GM03348 (cell line): ENCODE results near the gene TRIM29.
A peak's percentile ranks its signal among the peaks of the same experiment; 100 is the strongest.
"Not testable (repeated sequence)": the region's sequence is repeated elsewhere in the genome, so short reads cannot be mapped to it uniquely, and the experiment has no call there.

Experiments used
- DNase-seq: peaks from one replicate; pipeline ENCODE4 v3.0.0; 2012; ENCODE audit warnings: low spot score

Gene TRIM29, protein sequence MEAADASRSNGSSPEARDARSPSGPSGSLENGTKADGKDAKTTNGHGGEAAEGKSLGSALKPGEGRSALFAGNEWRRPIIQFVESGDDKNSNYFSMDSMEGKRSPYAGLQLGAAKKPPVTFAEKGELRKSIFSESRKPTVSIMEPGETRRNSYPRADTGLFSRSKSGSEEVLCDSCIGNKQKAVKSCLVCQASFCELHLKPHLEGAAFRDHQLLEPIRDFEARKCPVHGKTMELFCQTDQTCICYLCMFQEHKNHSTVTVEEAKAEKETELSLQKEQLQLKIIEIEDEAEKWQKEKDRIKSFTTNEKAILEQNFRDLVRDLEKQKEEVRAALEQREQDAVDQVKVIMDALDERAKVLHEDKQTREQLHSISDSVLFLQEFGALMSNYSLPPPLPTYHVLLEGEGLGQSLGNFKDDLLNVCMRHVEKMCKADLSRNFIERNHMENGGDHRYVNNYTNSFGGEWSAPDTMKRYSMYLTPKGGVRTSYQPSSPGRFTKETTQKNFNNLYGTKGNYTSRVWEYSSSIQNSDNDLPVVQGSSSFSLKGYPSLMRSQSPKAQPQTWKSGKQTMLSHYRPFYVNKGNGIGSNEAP

DNA sequence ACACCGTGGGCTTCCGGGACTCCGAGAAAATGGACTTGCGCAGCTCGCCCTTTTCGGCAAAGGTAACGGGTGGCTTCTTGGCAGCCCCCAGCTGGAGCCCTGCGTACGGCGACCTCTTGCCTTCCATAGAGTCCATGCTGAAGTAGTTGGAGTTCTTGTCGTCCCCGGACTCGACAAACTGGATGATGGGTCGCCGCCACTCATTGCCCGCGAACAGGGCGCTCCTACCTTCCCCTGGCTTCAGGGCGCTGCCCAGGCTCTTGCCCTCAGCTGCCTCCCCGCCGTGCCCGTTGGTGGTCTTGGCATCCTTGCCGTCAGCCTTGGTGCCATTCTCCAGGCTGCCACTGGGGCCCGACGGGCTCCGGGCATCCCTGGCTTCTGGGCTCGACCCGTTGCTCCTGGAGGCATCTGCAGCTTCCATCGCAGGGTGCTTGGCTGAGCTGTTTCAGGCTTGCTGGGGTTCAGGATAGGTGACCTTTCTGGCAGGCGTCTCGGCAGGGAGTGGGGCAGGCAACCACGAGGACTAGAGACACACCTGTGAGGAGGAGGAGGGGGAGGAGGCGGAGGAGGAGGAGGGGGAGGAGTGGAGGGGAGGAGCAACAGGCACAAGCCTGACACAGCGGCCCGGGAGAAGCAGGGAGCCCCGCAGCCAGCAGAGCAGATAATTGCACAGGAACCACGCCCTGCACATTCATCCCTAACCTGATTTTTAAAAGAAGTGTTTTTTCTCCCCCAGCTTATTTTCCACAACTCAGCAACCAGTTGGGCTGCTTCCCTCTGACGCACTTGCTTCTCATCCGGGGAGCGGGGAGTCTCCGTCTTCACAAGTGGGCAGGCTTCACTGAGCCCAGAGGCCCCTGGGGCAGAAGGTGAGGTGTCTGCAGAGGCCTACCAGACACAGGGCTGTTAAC lies at the start of gene TRIM29:
TSS of gene TRIM29 (minus strand) at position 503 of the 911 bp plus-strand sequence. CDS start at position 421, 82 bp downstream.
- DNase-seq: peak; percentile 3

DNA sequence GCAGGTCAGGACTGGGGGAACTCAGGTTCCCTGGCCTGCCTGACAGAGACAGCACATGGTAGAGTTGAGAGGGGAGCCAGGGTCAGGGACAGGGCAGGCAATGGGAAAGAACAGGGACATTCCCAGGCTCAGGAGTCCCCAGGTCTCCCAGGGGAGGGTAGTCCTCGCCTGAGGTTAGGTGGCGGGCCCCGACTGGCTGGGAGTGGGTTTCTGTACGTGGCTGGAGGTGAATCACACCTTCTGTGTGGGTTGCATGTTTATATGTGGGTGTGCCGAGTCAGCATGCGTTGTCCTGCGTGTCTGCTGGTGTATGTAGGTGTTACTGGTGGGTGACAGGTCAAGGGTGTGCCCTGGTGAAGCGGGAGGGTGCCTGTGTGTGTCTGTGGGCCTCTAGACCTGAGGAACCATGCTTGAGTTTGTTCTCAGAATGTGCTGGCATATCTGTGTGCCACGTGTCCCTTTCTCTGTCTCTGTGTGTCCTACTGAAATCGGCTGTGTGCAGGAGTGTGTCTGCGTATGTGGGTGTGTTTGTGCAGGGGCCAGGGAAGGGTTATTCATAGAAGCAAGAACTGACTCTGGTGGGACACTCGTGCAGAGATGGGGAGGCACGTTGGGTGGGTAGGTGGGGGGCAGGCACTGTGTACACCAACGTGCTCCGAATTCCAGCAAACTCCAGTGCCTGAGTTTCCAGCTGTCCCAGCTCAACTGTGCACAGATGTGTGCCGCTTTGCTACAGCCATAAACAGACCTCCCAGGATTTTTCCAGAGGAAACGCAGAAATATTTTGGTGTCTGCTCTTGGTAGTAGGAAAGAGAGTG lies 49.1 kb upstream of the TRIM29 start:
- peak; percentile 48 for DNase-seq

DNA sequence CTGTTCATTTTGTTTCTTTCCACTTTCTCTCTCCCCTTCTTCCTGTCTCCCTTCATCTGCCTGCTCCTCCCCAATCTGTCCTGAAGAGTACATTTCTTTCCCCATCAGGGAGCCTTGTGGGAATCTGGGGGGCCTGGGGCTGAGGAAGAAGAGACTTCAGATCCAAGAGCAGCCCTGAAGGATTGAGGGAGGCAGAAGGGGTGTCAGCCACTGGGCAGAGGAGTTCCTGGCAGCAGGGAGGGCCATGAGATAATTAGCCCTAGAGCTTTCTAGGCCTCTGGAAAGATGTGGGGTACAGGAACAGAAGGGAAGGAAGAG lies 48.5 kb upstream of the TRIM29 start:
- no peak for DNase-seq

DNA sequence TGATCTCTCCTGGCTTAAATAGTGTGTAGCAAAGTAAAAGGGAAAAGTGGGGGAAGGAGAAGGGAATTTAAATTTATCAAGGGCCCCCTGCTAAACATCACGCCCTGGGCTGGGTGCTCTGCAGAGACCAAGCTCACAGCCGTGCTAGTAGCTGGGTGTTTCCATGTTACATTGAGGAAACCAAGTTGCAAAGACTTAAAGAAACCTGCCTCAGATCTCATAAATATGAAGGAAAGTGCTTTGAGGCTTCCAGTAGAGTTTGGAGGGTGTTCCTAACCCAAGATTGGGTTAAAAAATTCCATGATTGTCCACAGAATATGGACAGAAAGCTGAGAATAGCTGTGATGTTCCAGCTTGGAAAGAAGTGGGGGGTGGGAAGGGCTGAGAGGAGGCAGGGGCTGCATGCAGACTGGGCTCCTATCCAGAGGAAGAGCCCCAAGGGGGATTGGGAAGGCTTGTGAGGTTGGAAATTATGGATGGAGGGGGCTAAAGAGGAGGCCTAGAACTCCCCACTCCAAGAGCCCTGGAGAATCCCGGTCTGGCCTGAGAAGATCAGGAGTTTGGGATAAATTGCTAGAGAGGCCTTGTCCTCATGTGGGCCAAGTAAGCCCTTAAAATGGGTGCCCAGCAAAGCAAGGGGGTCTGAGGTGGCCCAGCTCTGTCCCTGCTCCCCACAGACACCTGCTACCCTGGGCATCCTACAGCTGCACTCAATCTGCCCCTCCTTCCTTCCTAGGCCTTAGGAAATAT lies 48.0 kb upstream of the TRIM29 start:
- DNase-seq: no peak

DNA sequence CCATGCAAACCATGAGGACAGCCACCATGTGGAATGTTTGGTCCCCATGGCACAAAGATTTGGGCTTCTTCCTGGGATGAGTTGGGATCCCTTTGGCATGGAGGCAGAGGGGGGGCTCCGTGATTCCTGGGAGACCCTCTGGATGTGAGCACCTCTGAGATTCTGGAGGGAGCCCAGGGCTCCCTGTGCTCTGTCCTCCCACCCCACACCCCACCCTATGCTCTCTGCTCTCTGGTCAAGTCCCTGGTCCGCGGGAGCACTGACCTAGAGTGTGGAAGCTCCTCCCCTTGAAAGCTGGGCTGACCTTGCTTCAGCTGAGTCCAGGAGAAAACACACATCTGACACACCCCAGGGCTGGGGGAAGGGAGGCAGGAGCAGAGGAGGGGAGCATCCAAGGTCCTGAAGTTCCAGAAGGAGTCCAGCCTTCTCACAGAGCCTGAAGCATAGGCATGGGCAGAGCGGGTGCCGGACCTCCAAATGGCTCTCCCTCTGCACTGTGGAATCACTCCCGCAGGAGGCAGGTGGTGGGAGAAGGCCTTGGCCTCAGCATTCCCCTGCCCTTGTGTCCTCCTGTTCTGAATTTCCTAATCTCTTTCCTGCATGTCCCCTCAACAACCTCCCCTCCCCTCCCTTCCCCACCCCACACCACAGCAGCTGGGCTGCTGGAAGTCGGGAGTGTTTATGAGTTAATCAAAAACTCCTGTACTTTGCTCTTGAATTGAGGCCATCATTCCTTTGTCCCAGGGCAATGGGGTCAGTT lies 47.2 kb upstream of the TRIM29 start:
- peak; percentile 56 for DNase-seq

DNA sequence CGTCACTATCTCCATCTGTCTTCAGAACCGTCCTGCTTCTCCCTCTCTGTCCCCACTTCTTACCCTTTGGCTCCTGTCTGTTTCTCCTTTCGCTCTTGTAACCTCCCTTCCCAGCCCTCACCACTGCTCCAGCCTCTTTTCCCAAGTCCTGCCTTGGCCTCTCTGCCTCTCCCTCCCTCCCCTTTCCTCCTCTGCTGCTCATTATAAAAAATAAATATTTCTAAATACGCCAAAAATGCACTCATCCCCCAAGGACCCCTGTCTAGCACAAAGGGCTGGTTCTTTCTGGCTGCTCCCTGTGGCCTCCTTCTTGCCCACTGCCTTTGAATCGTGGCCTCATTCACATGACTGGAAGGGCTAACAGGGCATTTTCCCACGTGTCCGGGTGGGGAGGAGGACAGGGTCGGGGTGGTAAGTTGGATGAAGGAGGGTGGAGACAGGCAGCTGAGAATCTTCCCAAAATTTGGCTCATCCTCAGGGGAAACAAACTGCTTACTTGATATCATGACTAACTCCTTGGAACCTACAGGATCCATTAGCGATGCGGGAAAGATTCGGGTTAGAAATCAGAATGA lies 46.5 kb upstream of the TRIM29 start:
- no peak for DNase-seq

DNA sequence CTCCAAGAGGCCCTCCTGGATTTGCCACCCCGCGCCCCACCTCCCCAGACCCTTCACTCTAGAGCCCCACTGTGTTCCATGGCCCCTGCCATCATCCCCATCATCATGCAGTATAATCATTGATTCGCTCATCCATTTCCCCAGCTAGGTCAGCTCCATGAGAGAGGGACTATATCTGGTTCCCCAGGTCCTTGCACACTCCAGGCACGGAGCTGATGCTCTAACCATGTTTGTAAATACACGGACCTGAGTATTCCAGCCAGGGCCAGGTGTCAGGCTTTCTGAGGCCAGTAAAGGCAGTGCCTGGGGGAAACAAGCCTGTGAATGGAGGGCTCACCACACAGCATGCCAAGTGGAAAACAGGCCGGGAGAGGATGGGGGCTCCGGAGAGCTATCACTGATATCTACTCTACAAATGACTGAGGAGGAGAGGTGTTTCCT lies 45.8 kb upstream of the TRIM29 start:
- DNase-seq: no peak

DNA sequence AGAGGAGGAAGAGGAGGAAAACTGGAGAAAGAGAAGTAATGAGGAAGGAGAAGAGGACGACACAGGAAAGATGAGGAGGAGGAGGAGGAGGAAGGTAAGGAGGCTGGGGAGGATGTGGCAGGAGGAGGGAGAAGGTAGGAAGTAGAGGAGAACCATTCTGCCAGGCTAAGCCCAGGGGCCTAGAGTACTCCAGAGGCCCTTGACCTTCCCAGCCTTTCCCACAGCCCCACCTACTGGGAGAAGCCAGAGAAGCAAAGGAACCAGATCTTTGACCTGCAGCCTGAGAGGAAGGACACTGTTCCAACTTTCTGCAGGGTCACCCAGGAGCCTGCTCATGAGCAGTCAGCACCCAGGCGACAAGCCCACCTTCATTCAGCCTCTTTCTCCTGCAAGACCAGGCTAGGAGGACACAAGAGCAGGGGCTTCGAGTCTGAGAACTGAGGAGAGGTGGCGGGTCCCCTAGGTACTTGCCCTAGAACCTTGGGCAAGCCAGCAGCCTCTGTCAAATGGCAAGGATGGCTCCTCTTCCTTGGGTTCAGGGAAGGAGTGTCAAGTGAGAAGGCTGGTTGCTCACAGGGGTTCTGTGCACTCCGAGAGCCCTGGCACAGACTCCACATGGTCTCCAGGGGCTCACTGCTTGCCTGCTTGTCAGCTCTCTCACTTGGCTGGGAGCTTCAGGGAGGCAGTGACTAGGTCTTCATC lies 45.0 kb upstream of the TRIM29 start:
- no peak for DNase-seq

DNA sequence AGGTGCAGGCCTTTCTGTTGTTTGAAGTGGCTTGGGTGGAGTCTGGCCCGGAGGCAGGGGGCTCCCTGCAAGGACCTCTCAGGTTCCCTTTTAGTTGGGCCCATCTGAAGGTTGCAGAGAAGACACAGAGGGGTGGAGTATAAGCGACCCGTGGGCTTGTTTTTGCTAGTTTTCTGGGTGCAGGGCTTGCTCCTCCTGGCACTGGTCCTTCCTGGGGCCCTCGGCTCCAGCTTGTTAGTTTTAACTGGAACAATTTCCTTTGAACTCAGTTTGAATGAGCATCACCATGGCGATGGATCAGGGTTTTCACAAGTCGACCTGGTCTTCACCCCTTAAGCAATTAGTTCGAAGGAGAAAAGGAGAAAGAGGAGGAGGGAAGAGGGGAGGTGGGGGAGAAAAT lies 44.5 kb upstream of the TRIM29 start:
- no peak for DNase-seq

DNA sequence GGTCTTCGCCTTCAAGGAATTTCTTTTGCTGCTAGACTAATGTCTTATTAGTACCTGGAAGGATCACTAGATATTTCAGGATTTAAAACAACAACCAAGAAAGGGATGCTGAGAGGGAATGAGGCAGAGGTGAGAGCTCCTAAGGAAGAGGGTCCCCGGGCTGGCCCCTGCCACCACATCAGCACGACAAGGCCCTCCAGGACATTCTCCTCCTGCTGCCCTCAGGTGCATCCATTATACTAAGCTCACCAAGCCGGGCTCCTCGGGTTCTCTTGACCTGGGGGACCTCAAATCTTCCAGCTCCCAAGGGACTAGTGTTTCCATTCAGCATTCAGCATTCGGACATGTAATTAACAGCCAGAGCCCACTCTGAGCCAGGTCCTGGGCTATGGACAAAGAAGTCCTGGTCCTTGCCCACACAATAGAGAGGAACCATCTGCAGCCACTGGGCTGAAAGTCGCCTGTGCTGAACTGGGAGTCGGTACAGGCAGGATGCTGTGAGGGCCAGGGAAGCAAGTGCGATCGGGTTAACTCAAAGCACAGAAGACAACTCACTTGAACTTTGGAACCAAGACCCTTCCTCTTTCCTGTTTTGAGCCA lies 43.6 kb upstream of the TRIM29 start:
- peak; percentile 1 for DNase-seq

DNA sequence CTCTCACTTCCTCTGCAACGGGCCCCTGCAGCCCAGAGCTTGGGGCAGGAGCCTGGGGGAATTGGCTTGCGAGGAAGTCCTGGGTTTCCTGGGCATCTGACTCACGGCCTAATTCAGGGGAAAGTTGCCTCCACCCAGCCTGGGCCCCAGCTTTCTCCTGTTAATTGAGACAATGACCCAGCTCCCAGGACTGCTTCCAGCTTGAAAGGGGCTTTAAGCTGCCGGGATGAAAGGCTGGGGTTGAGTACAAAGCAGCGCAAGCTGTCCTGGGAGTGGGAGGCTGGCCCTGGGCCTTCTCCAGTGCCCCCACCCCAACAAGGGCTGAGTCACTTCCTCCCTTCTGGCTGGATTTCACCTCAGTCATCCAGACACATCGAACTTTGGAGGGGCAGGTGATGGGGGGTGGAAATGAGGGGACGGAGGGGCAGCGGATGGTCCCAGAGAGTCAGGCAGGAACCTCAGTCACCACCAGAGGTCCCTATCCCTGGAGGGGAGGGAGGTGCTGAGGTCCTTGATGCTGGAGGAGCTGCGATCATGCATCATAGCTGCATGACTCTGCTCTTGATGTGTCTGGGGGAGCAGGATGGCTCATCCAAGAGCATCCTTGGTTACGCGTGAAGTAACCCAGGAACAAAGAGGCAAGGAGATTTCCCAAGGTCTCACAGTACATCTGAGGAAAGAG lies 42.8 kb upstream of the TRIM29 start:
- DNase-seq: peak; percentile 81

DNA sequence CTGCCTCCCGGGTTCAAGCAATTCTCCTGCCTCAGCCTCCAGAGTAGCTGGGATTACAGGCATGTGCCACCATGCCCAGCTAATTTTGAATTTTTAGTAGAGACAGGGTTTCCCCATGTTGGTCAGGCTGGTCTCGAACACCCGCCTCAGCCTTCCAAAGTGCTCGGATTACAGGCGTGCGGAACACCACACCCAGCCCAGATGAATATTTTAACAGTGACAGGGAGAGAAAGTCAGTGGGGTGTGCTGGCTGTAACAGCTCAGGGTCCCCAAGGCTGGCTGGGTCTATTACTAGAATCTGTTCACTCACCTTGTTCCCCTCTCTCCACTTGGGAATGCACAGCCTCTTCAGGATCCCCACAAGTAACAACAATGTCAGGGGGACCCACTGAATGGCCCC lies 42.1 kb upstream of the TRIM29 start:
- DNase-seq: not testable (repeated sequence)

DNA sequence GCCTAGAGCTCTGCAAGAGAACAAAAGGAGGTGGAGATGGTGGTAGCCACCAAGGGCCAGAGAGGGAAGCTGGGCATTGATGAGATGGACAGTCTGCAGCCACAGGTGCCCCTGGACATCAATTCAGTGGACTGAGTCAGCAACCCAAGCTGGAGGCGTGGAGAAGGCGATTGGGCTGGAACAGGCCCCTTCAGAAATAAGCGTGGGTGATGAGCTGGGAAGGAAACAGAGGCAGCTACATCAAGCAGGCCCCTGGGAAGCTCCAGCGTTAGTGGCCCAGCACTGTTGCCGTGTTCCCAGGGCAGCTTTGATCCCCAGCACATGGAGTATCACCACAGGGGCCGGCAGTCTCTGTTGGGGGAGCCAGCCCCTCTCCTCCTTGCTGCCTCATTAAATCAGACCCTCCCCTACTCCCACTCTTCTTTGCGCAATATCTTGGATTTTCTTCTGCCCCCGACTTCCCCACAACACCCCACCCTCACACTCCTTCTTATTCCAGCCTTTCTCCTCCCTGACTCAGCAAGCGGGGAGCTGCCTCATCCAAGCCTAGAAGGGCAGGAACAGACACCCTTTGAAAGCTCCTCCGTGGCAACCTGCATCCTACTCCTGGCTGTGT lies 41.3 kb upstream of the TRIM29 start:
- no peak for DNase-seq

DNA sequence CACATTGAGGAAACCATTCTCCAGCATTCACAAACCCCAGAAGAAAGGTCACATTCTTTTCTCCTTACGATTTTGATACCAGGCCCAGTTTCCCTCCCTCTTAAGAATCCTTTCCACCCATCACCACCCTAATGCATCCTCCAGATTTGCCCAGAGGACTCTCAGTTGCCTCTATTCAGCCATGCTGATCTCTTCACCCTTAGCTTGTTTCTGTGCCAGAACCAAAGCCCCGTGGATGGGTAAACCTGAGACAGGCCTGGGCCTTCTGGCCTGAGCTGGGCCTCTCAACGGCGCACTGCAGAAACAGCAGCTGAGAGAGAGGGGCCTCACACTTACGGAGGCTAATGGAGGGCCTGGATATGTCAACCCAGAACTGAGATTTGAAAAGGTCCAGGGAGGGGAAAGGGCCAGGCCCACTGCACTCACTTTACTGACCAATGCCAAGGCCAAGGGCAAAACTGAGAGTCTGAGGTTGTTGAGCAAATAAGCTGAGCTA lies 40.7 kb upstream of the TRIM29 start:
- peak; percentile 66 for DNase-seq

DNA sequence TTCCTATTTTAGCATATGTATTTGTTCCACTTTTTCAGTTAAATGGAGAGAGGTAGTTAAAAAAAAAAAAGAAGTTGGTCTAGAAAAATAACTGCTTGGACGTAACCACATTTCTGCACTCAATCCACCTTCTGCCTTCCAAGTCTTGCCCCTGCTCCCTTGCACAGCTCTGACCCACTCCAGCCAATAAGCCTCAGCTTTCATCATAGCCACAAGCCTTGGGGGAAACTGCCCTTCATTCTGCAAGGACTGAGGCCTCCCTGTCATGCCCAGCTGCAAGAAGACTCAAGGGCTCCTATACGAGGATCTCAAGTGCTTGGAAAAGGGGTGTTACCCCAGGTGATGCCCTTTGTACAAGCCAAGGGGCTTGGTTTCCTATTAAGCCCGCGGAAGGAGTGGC lies 37.0 kb upstream of the TRIM29 start:
- DNase-seq: no peak

DNA sequence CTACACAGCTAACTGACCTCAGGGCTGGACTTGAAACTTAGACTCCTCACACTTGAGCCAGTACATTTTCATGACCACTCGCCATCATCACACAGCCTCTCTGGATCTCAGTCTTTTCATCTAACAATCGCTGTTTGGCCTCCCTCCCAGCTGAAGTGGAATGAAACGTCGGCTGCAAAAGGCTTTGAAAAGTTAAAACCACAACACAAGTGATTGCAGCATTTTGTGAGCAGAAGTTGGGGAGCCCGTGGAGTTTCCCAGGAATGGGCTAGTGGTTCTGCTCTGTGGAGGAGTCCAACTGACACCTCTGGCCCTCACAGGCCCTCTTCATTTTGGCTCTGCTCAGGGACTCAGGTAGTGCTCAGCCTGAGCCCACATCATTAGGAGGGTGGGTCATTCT lies 35.9 kb upstream of the TRIM29 start:
- peak; percentile 3 for DNase-seq

DNA sequence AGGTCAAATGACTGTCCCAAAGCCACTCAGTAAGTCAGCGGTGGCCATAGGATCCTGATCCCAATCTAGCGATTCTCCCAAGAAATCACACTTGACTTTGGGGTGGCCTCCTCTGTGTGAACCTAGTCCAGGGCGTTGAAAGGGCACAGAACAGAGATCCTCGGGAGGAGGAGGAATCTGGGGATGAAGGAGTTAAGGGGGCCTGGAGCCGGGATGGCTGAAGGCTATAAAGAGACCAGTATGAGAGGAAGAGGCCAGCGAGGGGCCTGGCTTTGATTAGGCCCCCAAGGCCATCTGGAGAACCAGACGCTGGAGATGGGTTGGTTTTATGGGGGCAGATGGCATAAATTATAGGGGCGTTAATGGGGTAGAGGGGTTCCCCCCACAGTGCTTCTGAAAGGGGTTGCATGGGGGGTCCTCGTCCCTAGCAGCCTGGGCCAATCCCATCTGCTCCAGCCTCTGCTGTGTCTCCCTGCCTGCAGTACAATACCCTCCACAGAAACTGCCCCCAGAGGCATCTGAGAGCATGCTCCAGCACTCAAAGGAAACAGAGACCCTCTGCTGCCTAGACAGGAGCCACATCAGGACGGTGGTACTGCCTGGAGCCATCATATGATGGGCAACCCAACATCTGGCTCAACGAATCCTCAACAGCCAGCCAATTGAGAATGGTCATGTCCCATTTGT lies 35.2 kb upstream of the TRIM29 start:
- DNase-seq: peak; percentile 1
